ENCODE data around the gene DCXR.

The DCXR gene

DNA sequence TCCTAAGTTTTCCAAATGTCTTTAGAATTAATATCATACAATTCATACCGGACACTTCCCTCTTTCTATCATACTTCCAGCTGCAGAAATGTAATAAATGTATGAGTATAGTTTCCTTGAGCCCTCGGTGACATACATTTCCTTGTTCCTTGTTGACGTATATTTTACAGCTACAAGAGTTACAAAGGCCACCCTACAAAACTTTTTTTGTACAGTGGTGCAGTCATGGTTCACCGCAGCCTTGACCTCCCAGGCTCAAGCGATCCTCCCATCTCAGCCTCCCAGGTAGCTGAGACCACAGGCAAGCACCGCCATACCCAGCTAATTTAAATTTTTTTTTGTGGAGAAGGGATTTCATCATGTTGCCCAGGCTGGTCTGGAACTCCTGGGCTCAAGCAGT is 35.3 kb upstream of the DCXR start:
- no peak for DNase-seq

DNA sequence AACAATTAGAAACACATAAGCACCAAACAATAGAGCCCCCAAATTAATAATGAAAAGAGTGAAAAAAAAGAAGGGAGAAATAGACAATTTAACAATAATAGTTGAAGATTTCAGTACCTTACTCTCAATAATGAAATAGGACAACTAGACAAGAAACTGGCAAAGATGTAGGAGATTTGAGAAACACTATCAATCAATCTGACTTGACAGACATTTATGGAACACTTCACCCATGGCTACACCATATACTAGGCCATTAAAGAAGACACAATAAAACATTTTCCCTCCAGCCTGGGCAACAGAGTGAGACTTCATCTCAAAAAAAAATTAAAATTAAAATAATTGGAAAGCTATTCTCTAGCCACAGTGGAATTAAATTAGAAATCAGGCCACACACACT is 33.1 kb upstream of the DCXR start:
- DNase-seq = no peak

DNA sequence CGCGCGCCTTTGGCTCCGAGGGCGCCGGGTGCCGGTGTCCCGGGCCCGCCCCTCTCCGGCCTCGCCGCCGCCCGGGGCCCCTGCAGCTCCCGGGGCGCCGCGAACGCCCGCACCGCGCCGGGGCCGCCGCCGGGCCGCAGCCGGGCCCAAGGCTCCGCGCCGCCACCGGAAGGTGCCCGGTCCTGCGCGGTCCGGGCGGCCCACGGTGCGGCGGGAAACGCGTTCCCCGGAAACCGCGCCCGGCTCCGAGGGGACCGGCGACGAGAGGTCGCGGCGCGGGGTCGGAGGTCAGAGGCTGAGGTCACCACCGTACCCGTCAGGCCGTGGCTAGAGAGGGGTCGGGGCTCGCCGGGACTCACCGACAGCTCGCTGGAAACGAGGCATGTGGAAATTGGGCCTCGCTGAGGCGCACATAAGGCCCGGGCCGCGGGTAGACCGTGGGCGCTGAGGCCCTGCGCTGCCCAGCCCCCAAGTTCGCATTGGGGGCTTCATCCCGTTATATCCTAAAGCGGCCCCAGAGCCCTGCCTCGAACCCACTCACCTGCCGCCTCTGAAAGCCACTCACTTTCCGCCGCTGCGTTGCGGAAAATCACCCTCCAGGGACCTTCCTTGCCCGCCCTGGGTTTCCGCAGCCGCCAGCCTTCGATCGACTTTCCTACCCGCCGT is 28.3 kb upstream of the DCXR start, which contains the start of gene DUS1L:
Gene DUS1L, minus strand, starts transcription at position 167 of the 666 bp plus-strand sequence. CDS start 745 bp downstream, outside the sequence.
- no peak for DNase-seq

DNA sequence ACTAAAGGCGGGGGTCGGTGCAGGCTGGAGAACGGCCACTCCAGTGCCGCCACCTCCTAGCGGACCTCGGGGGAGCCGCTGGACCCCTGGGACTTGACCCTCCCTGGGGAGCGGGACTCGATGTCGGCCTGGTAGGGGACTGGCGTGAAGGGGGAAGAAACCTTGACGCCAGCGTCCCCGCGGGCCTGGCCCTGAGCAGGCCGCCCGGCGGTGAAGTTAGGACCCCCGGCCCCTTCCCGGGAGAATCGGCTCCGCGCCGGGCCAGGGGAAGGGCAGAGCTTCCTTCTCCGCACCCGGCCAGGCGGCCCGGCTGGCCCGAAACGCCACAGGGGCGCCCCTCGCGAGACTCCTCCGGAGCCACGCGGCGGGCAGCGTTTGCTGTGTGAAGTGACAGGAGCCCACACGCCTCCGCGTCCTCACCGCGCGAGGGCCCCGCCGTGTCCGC is 27.7 kb upstream of the DCXR start:
- DNase-seq = no peak

DNA sequence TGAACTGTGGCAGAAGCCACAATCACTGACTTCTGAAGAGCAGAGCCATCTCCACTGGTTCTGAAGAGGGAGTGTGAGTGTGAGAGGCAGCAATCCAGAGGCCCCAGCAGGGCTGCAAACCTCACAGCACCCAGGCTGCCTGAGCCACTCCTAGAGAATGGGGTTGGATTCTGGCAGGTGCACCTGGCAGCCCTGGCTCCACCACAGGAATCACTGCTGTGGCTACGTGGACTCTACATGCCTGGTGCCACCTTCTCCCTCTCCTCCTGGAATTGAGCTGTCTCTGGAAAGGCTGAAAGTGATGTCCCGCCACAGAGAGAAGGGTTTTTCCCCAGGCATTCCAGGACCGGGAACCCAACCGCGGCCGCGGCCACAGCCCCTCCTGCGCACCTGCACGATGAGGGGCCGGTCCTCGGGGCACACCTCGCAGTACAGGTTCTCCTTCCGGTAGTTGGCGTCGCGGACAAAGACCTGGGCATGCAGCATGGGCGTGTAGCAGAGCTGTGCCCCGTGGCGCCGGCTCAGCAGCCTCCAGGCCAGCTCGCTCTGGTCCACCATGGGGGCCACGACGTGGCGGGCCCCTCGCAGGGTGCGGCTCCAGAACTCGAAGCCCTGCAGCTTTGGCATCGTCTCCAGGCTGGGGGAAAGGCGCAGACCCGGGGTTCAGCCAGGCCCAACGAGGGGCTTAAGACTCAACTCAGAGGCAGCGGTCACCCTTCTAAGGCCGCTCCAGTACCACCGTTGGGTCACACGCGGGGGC is 27.1 kb upstream of the DCXR start:
- DNase-seq = no peak

DNA sequence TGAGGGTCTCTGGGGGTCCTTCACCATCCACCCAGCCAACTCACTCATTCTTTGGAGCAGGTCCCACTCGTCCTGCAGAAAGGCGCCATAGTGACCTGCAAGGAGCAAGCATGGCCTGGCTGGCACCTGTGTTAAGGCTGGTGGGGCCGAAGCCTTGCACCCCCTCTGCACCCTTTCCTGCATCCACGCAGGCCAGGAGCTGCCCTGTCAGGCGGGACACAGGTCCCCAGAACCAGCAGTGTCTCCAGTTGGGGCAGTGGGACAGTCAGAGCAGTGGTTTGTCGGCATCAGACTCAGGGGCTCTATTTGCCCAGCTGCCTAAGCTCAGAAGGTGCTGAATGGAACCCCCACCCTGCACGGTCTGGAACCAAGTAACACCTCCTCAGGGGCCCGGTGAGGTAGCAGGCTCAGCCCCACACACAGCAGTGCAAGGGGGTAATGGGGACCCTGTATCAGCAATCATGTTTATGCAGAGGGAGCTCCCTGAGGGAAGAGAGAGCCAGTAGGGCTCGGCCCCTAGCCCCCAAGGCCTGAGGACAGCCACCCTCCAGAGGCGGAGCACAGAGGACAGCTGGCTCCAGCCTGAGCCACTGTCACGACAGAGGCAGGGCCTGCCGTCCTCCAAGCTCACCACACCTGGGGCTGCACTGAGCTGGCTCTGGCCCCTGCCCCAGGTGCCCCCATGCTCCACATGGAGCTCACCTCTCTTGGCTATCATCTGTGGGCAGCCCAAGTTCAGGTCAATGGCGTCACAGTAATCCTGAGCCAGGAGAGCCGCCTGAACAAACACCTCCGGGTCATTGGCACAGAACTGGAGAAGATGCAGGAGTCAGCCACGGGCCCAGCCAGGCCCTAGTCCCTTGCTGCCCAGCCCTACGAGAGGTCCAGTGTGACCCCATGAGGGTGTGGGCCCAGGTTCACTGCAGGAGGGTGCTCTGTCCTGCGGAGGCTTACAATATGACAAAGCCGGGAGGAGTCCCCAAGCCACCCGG is 26.2 kb upstream of the DCXR start:
- no peak for DNase-seq

GRCh38 chr17:82062984-82063368 is 25.5 kb upstream of the DCXR start:
- no peak for DNase-seq

DNA sequence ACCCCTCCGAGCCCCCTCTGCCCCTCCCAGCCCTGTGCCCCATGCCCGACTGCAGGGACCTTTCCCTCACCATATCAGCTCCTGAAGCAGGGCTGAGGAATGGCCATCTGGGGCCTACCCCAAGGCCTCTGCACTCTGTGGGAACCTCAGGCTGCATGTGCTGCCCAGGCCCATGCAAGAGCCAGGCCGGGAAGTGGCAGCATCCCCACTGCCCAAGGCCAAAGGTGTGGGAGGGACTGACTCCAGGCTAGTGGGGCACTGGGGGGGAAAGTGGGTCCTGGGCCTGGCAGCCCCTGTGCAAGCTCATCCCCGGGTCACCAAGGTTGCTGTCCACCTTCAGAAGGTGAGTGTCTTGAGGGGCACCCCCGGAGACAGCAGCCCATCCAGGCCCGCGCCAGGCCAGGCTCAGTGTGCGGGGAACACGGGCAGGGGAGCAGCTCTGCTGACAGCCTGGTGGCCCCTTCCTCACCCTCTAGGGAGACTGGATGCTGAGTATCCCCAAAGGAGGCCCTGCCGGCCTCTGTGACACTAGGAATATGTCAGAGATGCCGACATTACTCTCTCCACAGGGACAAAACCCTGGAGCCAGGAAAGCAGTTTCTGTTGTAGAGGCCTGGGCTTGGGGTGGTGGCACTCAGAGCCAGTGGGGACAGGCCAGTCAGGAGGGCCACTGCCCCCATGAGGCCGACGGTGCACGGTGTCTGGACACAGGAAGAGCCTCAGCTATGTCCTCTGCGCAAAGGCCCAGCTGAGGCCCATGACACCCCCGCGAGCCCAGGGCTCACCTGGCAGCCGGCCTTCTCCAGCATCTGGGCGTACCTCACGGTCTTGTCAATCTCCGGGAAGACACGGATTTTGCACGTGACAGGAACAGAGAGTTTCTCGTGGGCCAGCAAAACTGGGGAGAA is 24.8 kb upstream of the DCXR start:
- no peak for DNase-seq

GRCh38 chr17:82061047-82061925 is 23.8 kb upstream of the DCXR start:
- no peak for DNase-seq

DNA sequence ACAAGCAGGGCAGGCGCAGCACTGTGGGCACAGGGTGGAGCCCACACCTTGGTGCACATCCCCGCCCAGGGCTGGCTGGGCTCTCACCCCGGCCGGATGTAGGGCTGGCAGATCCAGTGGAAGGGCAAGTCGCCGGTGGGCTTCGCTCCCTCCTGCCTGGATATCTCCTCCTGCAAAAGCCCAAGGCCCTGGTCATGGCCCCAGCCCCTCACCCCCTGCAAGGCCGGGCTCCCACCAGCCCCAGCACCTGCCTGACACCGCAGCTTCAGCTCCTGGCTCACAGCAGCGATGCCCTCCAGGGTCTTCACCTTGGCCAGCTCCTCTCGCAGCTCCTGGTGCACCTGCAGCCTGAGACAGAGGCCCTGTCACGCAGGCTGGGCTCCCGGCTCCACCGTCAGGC is 23.1 kb upstream of the DCXR start:
- no peak for DNase-seq

DNA sequence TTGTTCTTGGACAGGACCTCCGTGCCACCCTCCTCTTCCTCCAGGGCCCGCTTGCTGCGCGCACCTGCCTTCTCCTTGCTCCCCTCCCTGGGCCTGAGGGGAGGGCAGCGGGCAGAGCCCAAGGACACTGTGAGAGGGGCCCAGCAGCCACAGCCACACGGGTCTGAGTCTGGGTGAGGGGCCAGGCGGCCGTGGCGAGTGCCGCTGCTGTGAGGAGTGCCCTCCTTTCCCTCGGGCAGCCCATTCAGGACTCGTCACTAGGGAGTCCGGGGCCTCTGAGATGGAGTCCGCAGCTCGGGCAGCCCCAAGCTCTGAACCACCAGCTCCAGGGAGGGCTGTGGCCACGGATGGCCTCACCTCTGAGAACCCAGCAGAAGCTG is 22.5 kb upstream of the DCXR start:
- no peak for DNase-seq

GRCh38 chr17:82059272-82060000 is 21.9 kb upstream of the DCXR start:
- no peak for DNase-seq

DNA sequence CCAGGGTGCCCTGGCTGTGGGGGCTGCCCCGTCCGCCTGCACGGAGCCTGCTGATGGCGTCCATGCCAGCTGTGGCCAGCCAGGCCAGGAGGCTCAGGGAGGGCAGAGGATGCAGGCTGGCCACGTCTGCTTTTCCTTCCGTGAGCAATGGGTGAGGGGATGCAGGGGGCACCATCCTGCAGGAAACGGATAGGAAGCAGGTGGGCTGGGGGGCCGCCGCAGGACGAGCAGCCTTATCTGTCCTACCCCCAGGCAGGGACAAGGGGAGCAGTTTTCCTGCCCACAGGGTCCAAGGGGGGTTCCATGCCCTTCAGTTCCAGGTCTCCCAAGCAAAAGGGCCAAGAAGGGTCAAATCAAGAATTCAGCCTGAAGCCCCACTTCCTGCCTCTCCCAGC is 21.4 kb upstream of the DCXR start:
- no peak for DNase-seq

GRCh38 chr17:82058230-82058854 is 20.8 kb upstream of the DCXR start:
- DNase-seq = no peak

DNA sequence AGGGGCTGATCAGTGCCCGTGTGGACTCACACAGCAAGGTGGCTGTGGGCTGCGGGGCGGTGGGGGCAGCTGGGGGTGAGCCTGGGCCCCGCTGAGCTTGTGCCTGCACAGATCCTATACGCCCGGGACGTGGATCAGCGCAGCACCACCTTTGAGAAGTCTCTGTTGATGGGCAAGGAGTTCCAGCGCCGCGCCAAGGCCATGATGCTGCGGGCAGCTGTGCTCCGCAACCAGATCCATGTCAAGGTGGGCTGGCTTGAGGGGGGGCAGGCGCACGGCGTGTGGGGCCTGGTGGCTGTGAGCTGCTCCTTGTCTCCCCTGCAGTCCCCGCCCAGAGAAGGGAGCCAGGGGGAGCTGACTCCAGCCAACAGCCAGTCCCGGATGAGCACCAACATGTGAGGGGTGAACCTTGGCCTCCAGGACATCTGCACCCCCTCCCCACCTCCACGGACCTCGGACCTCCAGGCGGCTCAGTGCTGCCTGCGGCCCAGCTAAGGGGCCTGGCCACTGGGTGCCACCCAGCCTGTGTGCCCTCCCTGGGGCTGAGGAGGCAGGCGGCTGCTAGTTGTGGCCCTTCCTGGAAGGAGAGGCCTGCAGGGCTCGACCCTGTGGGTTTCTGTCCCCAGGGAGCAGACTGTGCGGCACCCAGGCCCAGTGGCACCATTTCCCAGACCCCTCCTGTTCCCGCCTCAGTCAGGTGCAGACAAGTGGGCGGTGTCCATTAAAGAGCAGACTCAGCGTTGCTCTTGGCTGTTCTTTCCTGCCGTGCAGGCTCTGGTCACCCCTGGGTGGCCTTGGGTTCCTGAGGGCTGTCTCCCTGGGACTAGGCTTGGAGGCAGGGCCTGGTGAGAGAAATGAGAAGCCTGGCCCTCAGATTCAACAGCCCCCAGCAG is 19.5 kb upstream of the DCXR start:
- DNase-seq = no peak

- DNase-seq = no peak
These were observed 18.6 kb upstream of the DCXR start for GRCh38 chr17:82055965-82056728.

GRCh38 chr17:82055023-82055964 is 17.8 kb upstream of the DCXR start:
- no peak for DNase-seq
